ENCODE results near the gene PDE4D. TPM values are rescaled to one million over a fixed set of nuclear protein-coding genes. Genes with fewer than 3 reads are reported as not detected.
"Not testable (repeated sequence)": the region's sequence is repeated elsewhere in the genome, so short reads cannot be mapped to it uniquely, and the experiment has no call there.

The PDE4D gene
- total and polyA plus RNA-seq, 4 donors, result 12.8 to 167 (median 44.5) TPM

GRCh38 chr5:58963821-58964220, 929.7 kb downstream of the PDE4D start:
- H3K27ac ChIP-seq (ENCODE audit: low read depth in 1 of 2, low read length in 1 of 2), result no peak overlapping the region
- no peaks in the 10 kb centered on the region for H3K36me3 ChIP-seq (ENCODE audit: control insufficient read depth in 4 of 4, insufficient read depth in 4 of 4, low read length in 4 of 4)
- no peaks in the 10 kb centered on the region for H3K9me3 ChIP-seq (ENCODE audit: control insufficient read depth in 4 of 4, insufficient read depth in 3 of 4, low read length in 3 of 4)
- H3K27me3 ChIP-seq (ENCODE audit: control insufficient read depth in 3 of 3, insufficient read depth in 3 of 3, low read length in 2 of 3), result no peaks in the 10 kb centered on the region
- no peaks in the 10 kb centered on the region for H3K4me1 ChIP-seq (ENCODE audit: control insufficient read depth in 5 of 5, insufficient read depth in 5 of 5, low read length in 5 of 5)
- no peak overlapping the region for H3K9ac ChIP-seq (ENCODE audit: insufficient read depth in 1 of 2, low read length in 2 of 2)
- ATAC-seq (ENCODE audit: insufficient read depth, low FRiP score) (no peak), DNase-seq (no peak)
- 94 to 100% methylated on average over 1 of the region's 1 CpG for WGBS, 2 donors
- TF ChIP-seq CTCF (IDR thresholded peaks at IDR 0.05; ENCODE audit: control extremely low read depth, extremely low read depth), result no peak
- no peak overlapping the region for H3K4me3 ChIP-seq

DNA sequence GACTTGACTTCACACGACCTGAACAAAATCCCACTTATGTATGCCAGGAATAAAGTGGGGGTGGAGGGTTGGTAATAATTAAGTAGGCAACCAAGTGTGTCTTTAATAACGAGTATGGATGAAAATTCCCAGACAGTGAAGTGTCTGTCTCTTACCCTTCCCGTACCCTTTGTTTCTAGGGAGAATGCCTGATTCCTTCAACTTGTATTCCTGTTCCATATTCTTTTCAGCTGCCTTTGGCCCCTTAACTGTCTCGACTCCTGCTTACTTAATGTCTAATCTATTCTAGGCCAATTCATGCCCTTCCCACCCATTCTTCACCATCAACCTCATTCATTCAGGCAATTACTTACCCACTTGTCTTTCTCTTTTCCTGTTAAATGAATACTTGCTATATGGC, 930.2 kb downstream of the PDE4D start:
- WGBS, 2 donors, result 74 to 76% methylated on average over 4 of the region's 4 CpGs
- no peaks in the 10 kb centered on the region for H3K4me1 ChIP-seq (ENCODE audit: control insufficient read depth in 5 of 5, insufficient read depth in 5 of 5, low read length in 5 of 5)
- DNase-seq (no peak), ATAC-seq (ENCODE audit: insufficient read depth, low FRiP score) (no peak)
- H3K27ac ChIP-seq (ENCODE audit: low read depth in 1 of 2, low read length in 1 of 2), result no peak overlapping the region
- H3K27me3 ChIP-seq (ENCODE audit: control insufficient read depth in 3 of 3, insufficient read depth in 3 of 3, low read length in 2 of 3), result no peaks in the 10 kb centered on the region
- no peak overlapping the region for H3K9ac ChIP-seq (ENCODE audit: insufficient read depth in 1 of 2, low read length in 2 of 2)
- no peaks in the 10 kb centered on the region for H3K9me3 ChIP-seq (ENCODE audit: control insufficient read depth in 4 of 4, insufficient read depth in 3 of 4, low read length in 3 of 4)
- no peak overlapping the region for H3K4me3 ChIP-seq
- TF ChIP-seq CTCF (IDR thresholded peaks at IDR 0.05; ENCODE audit: control extremely low read depth, extremely low read depth), result no peak
- no peaks in the 10 kb centered on the region for H3K36me3 ChIP-seq (ENCODE audit: control insufficient read depth in 4 of 4, insufficient read depth in 4 of 4, low read length in 4 of 4)

- ATAC-seq (ENCODE audit: insufficient read depth, low FRiP score) (no peak), DNase-seq (no peak)
- no peaks in the 10 kb centered on the region for H3K27me3 ChIP-seq (ENCODE audit: control insufficient read depth in 3 of 3, insufficient read depth in 3 of 3, low read length in 2 of 3)
- no peak for TF ChIP-seq CTCF (IDR thresholded peaks at IDR 0.05; ENCODE audit: control extremely low read depth, extremely low read depth)
- H3K4me1 ChIP-seq (ENCODE audit: control insufficient read depth in 5 of 5, insufficient read depth in 5 of 5, low read length in 5 of 5), result no peaks in the 10 kb centered on the region
- WGBS, 2 donors, result 85 to 97% methylated on average over 3 of the region's 3 CpGs
- no peaks in the 10 kb centered on the region for H3K9me3 ChIP-seq (ENCODE audit: control insufficient read depth in 4 of 4, insufficient read depth in 3 of 4, low read length in 3 of 4)
- H3K27ac ChIP-seq (ENCODE audit: low read depth in 1 of 2, low read length in 1 of 2), result no peak overlapping the region
- no peak overlapping the region for H3K4me3 ChIP-seq
- H3K36me3 ChIP-seq (ENCODE audit: control insufficient read depth in 4 of 4, insufficient read depth in 4 of 4, low read length in 4 of 4), result no peaks in the 10 kb centered on the region
- H3K9ac ChIP-seq (ENCODE audit: insufficient read depth in 1 of 2, low read length in 2 of 2), result no peak overlapping the region
These were observed 931.8 kb downstream of the PDE4D start for GRCh38 chr5:58961631-58962280.

DNA sequence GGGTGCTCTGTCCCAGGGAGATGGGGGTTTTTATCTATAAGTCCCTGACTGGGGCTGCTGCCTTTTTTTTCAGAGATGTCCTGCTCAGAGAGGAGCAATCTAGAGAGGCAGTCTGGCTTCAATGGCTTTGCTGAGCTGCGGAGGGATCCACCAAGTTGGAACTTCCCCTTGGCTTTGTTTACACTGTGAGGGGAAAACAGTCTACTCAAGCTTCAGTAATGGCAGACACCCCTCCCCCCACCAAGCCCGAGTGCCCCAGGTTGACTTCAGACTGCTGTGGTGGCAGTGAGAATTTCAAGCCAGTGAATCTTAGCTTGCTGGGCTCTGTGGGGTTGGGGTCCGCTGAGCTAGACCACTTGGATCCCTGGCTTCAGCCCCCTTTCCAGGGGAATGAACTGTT, 934.8 kb downstream of the PDE4D start:
- no peak overlapping the region for H3K4me3 ChIP-seq
- H3K9me3 ChIP-seq (ENCODE audit: control insufficient read depth in 4 of 4, insufficient read depth in 3 of 4, low read length in 3 of 4), result no peaks in the 10 kb centered on the region
- H3K36me3 ChIP-seq (ENCODE audit: control insufficient read depth in 4 of 4, insufficient read depth in 4 of 4, low read length in 4 of 4), result no peaks in the 10 kb centered on the region
- H3K9ac ChIP-seq (ENCODE audit: insufficient read depth in 1 of 2, low read length in 2 of 2), result no peak overlapping the region
- DNase-seq (no peak), ATAC-seq (ENCODE audit: insufficient read depth, low FRiP score) (no peak)
- no peak for TF ChIP-seq CTCF (IDR thresholded peaks at IDR 0.05; ENCODE audit: control extremely low read depth, extremely low read depth)
- no peak overlapping the region for H3K27ac ChIP-seq (ENCODE audit: low read depth in 1 of 2, low read length in 1 of 2)
- 60 to 71% methylated on average over 3 of the region's 3 CpGs for WGBS, 2 donors
- no peaks in the 10 kb centered on the region for H3K27me3 ChIP-seq (ENCODE audit: control insufficient read depth in 3 of 3, insufficient read depth in 3 of 3, low read length in 2 of 3)
- no peaks in the 10 kb centered on the region for H3K4me1 ChIP-seq (ENCODE audit: control insufficient read depth in 5 of 5, insufficient read depth in 5 of 5, low read length in 5 of 5)

GRCh38 chr5:58953218-58953617, 940.3 kb downstream of the PDE4D start:
- WGBS, 2 donors, result 86 to 95% methylated on average over 2 of the region's 2 CpGs
- ATAC-seq (ENCODE audit: insufficient read depth, low FRiP score); H3K9me3 ChIP-seq (ENCODE audit: control insufficient read depth in 4 of 4, insufficient read depth in 3 of 4, low read length in 3 of 4); H3K4me1 ChIP-seq (ENCODE audit: control insufficient read depth in 5 of 5, insufficient read depth in 5 of 5, low read length in 5 of 5); DNase-seq; H3K27me3 ChIP-seq (ENCODE audit: control insufficient read depth in 3 of 3, insufficient read depth in 3 of 3, low read length in 2 of 3); H3K9ac ChIP-seq (ENCODE audit: insufficient read depth in 1 of 2, low read length in 2 of 2); H3K36me3 ChIP-seq (ENCODE audit: control insufficient read depth in 4 of 4, insufficient read depth in 4 of 4, low read length in 4 of 4); H3K4me3 ChIP-seq; H3K27ac ChIP-seq (ENCODE audit: low read depth in 1 of 2, low read length in 1 of 2): not testable (repeated sequence)

Measured in lung (tissue), 12 donors.